Measurements from ENCODE around the gene SPACA5.
"Not testable (repeated sequence)": the region's sequence is repeated elsewhere in the genome, so short reads cannot be mapped to it uniquely, and the experiment has no call there.

Gene SPACA5

GRCh38 chrX:48021026-48021900 lies 14.5 kb downstream of the SPACA5 start:
- peak; percentile 62 for DNase-seq

- DNase-seq: no peak
These were observed 15.3 kb downstream of the SPACA5 start for GRCh38 chrX:48022100-48022499.

GRCh38 chrX:48022738-48023137 lies 15.9 kb downstream of the SPACA5 start:
- no peak for DNase-seq

DNA sequence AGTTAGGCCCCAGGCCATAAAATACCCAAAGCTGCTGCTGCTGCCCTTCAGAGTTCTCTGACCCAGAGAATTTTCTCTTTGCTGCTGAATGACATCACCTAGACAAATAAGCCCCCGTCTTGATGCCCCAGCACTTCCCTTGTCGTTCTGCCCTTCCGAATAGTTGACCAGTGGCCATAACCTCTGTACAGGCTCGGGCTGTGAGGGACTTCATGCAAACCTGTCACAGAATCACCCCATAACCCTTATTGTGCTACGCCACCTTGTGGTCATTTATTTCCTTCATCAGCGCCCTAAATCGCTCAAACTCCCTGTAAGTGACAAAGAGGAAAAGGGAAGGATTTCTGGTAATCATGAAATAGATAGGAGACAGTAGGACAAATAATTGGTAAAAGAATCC lies 18.8 kb downstream of the SPACA5 start:
- DNase-seq: peak; percentile 1

DNA sequence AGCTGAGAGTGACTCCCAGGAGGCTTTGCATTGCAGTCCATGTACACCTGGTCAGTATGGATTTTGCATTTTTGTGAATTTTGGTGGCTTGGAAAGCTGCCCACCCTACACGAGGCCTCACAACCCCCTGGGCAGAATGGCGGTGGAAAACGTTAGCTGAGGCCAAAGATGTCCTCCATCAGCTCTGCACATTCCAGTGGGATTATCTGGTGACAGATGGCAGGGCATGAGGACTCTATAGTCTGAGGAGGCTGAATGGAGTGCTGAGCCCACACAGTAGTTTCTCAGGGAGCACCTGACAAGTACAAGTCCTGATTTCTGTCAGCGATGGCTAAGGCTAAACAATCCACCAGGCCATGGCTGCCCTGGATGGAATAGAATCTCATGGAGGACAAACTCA lies 20.8 kb downstream of the SPACA5 start:
- DNase-seq: not testable (repeated sequence)

GRCh38 chrX:48028091-48028490 lies 21.3 kb downstream of the SPACA5 start:
- DNase-seq: no peak

DNA sequence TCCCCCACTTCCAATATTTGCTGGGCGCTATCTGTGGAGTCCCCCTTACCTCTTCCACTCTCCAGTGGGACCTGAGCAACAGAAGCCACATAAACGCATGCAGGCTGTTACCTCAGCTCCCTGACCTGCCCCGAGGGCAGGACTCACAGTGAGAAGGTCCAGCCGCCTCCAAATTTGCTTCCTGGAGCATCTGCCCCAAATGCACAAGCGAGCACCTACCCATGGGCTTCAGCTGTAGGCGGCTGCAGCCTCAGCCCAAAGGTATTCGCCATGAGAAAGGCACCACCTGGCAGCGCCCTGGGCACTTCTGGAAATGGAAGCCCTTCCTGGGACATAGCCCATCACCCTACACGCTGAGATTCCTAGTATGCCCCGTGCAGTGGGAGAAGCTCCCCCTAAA lies 23.4 kb downstream of the SPACA5 start:
- DNase-seq: no peak

DNA sequence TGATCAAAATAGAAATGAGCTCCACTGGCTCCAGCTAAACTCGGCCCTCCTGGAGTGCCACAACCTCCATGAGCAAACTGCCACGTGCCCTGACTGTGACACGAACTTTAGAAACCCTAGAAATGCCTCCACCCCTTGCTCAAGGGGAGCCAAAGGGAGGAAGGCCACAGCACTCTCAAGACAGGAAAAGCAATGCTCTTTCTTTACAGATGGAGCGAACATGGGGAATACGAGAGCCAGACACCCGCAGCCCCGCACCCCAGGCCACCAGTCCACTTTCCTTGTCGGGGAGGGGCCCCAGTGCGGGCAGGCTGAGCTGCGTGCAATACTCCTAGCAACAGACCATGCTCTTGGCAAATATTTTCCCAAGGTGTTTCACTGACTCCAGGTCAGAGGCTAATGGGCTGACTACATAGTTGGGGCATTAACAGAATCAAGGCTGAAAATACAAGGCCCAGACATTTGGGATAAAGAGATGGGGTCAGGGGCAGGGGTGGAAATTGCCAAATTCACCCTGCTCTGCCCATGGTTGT lies 23.9 kb downstream of the SPACA5 start:
- not testable (repeated sequence) for DNase-seq

GRCh38 chrX:48035891-48036290 lies 29.1 kb downstream of the SPACA5 start:
- no peak for DNase-seq

- DNase-seq: no peak
These were observed 36.3 kb downstream of the SPACA5 start for GRCh38 chrX:48043056-48043455.

DNA sequence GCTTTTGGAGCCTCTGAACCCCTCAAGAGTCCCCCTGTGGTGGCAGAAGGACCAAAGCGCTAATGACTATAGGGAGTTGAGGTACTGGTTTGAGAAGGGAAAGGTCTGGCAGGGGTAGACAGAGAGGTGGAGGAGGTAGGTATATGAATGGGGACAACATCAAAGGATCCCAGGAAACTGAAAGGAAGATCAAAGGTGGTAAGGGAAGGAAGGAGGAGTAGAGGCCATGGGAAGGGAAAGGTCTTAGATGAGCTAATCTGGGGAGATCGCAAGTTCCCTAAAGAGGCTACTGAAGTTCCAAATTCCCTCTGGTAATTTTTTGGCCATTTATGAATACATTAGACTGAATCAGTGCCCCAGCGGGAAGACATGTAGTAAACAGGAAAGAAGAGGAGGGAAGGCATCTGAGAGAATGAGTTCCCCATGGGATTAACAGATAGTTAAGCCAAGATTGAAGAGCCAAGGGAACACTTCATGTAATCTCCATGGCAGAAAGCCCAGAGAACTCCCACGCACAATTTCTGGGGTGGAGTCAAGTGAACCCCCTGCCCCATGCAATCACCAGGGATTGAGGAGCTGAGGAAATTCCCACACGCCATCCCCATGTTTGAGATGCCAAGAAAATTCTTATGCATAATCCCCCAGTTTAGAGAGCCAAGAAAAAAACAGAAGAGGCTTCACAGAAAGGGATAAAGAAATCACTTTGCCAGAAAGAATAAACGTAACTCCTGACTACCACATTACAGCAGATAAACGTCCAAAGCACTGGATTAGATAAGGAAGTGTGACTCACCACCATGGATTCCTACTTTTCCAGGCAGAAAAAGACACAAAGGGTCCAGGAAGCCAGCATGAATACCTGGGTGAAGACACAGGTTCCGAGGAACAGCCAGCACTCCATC lies 38.9 kb downstream of the SPACA5 start:
- DNase-seq: no peak

- no peak for DNase-seq
These were observed 40.1 kb downstream of the SPACA5 start for GRCh38 chrX:48046846-48047245.

DNA sequence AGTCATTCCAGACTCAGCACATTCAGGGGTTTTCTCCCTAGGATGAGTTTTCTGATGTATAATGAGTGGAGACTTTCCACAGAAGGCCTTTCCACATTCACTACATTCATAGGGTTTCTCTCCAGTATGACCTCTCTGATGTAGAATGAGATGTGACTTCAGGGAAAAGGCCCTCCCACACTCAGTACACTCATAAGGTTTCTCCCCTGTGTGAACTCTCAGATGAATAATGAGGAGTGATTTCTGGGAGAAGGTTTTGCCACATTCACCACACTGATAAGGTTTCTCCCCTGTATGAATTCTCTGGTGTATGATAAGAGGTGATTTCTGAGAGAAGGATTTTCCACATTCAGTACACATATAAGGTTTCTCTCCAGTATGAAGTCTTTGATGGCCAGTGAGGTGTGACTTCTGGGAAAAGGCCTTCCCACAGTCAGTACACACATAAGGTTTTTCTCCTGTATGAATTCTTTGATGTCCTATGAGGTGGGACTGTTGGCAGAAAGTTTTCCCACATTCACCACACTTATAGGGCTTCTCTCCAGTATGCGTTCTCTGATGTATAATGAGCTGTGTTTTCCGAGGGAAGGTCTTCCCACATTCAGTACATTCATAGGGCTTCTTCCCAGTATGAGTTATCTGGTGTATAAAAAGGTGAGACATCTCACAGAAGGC lies 52.0 kb downstream of the SPACA5 start:
- no peak for DNase-seq

GRCh38 chrX:48059296-48059639 lies 52.5 kb downstream of the SPACA5 start:
- DNase-seq: no peak

Measured in effector CD8-positive, alpha-beta T cell (primary cell).